Measurements from ENCODE around the gene TAS2R40. TPM values are rescaled to one million over a fixed set of nuclear protein-coding genes. Genes with fewer than 3 reads are reported as not detected.

Gene TAS2R40
- polyA plus RNA-seq, 3 donors, result not detected

Other genes starting within 250 kb of the TAS2R40 start
- not detected for gene OR9A2, start 194.9 kb upstream of the TAS2R40 start, polyA plus RNA-seq (ENCODE audit: insufficient read length in 3 of 3)
- not detected for gene OR6V1, start 169.7 kb upstream of the TAS2R40 start, polyA plus RNA-seq (ENCODE audit: insufficient read length in 3 of 3)
- gene PIP, start 90.0 kb upstream of the TAS2R40 start, polyA plus RNA-seq (ENCODE audit: insufficient read length in 3 of 3), result not detected
- not detected for gene TAS2R39, start 38.6 kb upstream of the TAS2R40 start, polyA plus RNA-seq (ENCODE audit: insufficient read length in 3 of 3)
- gene GSTK1, start 41.4 kb downstream of the TAS2R40 start, polyA plus RNA-seq (ENCODE audit: insufficient read length in 3 of 3), result 100 to 1,000 TPM; 182 to 219 (median 191) TPM
- gene TMEM139, start 62.9 kb downstream of the TAS2R40 start, polyA plus RNA-seq (ENCODE audit: insufficient read length in 3 of 3), result 10 to 100 TPM; 48.7 to 58.1 (median 55.9) TPM
- gene CASP2, start 66.3 kb downstream of the TAS2R40 start, polyA plus RNA-seq (ENCODE audit: insufficient read length in 3 of 3), result 10 to 100 TPM; 47.5 to 58.4 (median 53.1) TPM
- under 1 TPM; 0.15 to 0.23 (median 0.20) TPM for gene CLCN1, start 94.1 kb downstream of the TAS2R40 start, polyA plus RNA-seq (ENCODE audit: insufficient read length in 3 of 3)
- gene FAM131B, start 140.7 kb downstream of the TAS2R40 start, polyA plus RNA-seq (ENCODE audit: insufficient read length in 3 of 3), result 1 to 10 TPM; 2.6 to 2.7 (median 2.6) TPM
- gene ZYX, start 159.3 kb downstream of the TAS2R40 start, polyA plus RNA-seq (ENCODE audit: insufficient read length in 3 of 3), result 10 to 100 TPM; 70.1 to 96.0 (median 92.8) TPM
- 10 to 100 TPM; 18.3 to 19.6 (median 18.9) TPM for gene EPHA1, start 186.8 kb downstream of the TAS2R40 start, polyA plus RNA-seq (ENCODE audit: insufficient read length in 3 of 3)
- gene TAS2R60, start 221.4 kb downstream of the TAS2R40 start, polyA plus RNA-seq (ENCODE audit: insufficient read length in 3 of 3), result not detected

Measured in renal cortex interstitium (tissue), 3 donors.